K562 (cell line): ENCODE results near the gene ENDOG. TPM values are rescaled to one million over a fixed set of nuclear protein-coding genes. Genes with fewer than 3 reads are reported as not detected.
A peak's percentile ranks its signal among the peaks of the same experiment; 100 is the strongest.

Source experiments
- FOXJ2 ChIP-seq: fragments of 200-800 bp; sonication (Bioruptor generic); IDR thresholded peaks from 2 replicates; pipeline ENCODE4 v1.6.1; 2016; ENCODE audit warnings: missing genetic modification characterization, missing compliant biosample characterization
- HDGF ChIP-seq: fragments of 450-650 bp; IDR thresholded peaks from 2 replicates; pipeline ENCODE4 v1.6.1; 2016
- HEY1 ChIP-seq: fragments of 250-450 bp; sonication (Bioruptor Pico); IDR thresholded peaks from 2 replicates; pipeline ENCODE4 v1.5.0; 2020; ENCODE audit warnings: mild to moderate bottlenecking, moderate library complexity, borderline replicate concordance
- MXD1 ChIP-seq: fragments of 250-450 bp; sonication (Bioruptor Pico); IDR thresholded peaks from 2 replicates; pipeline ENCODE4 v1.8.0; 2021; ENCODE audit warnings: borderline replicate concordance, mild to moderate bottlenecking, moderate library complexity; ENCODE audit not compliant: poor library complexity, severe bottlenecking
- POLR2H ChIP-seq: IDR thresholded peaks from 2 replicates; pipeline ENCODE4 v1.6.1; 2016; ENCODE audit warnings: missing genetic modification characterization, low read depth, mild to moderate bottlenecking, control low read depth, missing compliant biosample characterization, moderate library complexity
- PRMT5 ChIP-seq: sonication (generic); formaldehyde crosslinking; IDR thresholded peaks from 2 replicates; pipeline ENCODE4 v1.5.0; 2020; ENCODE audit warnings: missing genetic modification reagents
- RFX5 ChIP-seq: IDR thresholded peaks from 2 replicates; pipeline ENCODE4 v1.6.1; 2011; ENCODE audit warnings: low read depth, mild to moderate bottlenecking, improper control_type of control experiment, low read length
- SMARCC2 ChIP-seq: fragments of 450-650 bp; IDR thresholded peaks from 2 replicates; pipeline ENCODE4 v1.6.1; 2017; ENCODE audit warnings: antibody characterized with exemption, moderate library complexity, mild to moderate bottlenecking, low read depth
- SREBF1 ChIP-seq: fragments of 150-350 bp; IDR thresholded peaks from 2 replicates; pipeline ENCODE4 v1.6.1; 2014; ENCODE audit warnings: antibody characterized with exemption, low read depth, low read length, borderline replicate concordance
- THRB ChIP-seq: fragments of 450-650 bp; formaldehyde crosslinking; conservative IDR thresholded peaks from 2 replicates; pipeline ENCODE4 v1.4.0; 2022; ENCODE audit warnings: mild to moderate bottlenecking, missing genetic modification characterization
- ZBED1 ChIP-seq: IDR thresholded peaks from 2 replicates; pipeline ENCODE4 v1.6.1; 2014
- ZBTB2 ChIP-seq: fragments of 450-650 bp; IDR thresholded peaks from 2 replicates; pipeline ENCODE4 v1.6.1; 2016; ENCODE audit warnings: antibody characterized with exemption
- ZBTB9 ChIP-seq: fragments of 450-650 bp; formaldehyde crosslinking; IDR thresholded peaks from 2 replicates; pipeline ENCODE4 v1.4.0; 2020; ENCODE audit warnings: mild to moderate bottlenecking, moderate library complexity
- ZNF280A ChIP-seq: fragments of 450-650 bp; IDR thresholded peaks from 2 replicates; pipeline ENCODE4 v1.6.1; 2018; ENCODE audit warnings: mild to moderate bottlenecking, low read depth; ENCODE audit not compliant: partially characterized antibody
- ZNF444 ChIP-seq: fragments of 250-450 bp; sonication (Bioruptor Pico); IDR thresholded peaks from 2 replicates; pipeline ENCODE4 v1.4.0; 2020; ENCODE audit warnings: mild to moderate bottlenecking, moderate library complexity
- ZNF592 ChIP-seq: fragments of 450-650 bp; IDR thresholded peaks from 2 replicates; pipeline ENCODE4 v1.6.1; 2017; ENCODE audit warnings: antibody characterized with exemption, mild to moderate bottlenecking
- ZNF764 ChIP-seq: fragments of 250-450 bp; sonication (Bioruptor Pico); IDR thresholded peaks from 2 replicates; pipeline ENCODE4 v1.4.0; 2020; ENCODE audit warnings: low read depth, mild to moderate bottlenecking, moderate library complexity
- polyA plus RNA-seq, 8 experiments: library from polyadenylated mRNA; depleted of rRNA in 4 of 8; stranded (reverse) in 5 of 8; unstranded in 3 of 8; fragments of >200 nt; fragmentation: Nextera tagmentation in 2 of 8; fragmentation: Illumina TruSeq in 1 of 8; extraction: Ambion mirVana in 2 of 8; extraction: Trizol in 1 of 8; gene quantifications; 2 replicates each; pipeline versions ENCODE4 v1.2.1 to v1.2.3, GENCODE V29; 2011 to 2014; ENCODE audit warnings: inconsistent platforms in 1 of 8, missing spikeins in 1 of 8
- total RNA-seq, 7 experiments: library from RNA; depleted of rRNA in 6 of 7; stranded (reverse); fragments of >200 nt in 6 of 7; fragmentation: Illumina TruSeq in 2 of 7; extraction: Trizol in 2 of 7; gene quantifications; 2 replicates each; pipeline versions ENCODE4 v1.2.1 to v1.2.3, GENCODE V29; 2011 to 2021; ENCODE audit warnings: low replicate concordance in 1 of 7

ENDOG gene
- total and polyA plus RNA-seq, 9 of the 15 experiments (the other 6 are each of a cell fraction or from before 2014, with no cell fraction given): 1.2 to 91.0 (median 25.5) TPM

GRCh38 chr9:128845186-128845931 is 27.1 kb downstream of the ENDOG start (continued):
- TF ChIP-seq ZBTB9 (CRISPR knock-in tag) (no peak), ZNF764 (CRISPR knock-in tag) (no peak), ZNF444 (CRISPR knock-in tag) (no peak), SREBF1 (no peak), ZNF280A (no peak), PRMT5 (no peak), THRB (CRISPR knock-in tag) (no peak), RFX5 (no peak), HEY1 (CRISPR knock-in tag) (no peak), HDGF (no peak), MXD1 (CRISPR knock-in tag) (no peak), POLR2H (no peak), ZBED1 (no peak), SMARCC2 (0 out of 2 replicates have a peak, but pooled peaks have one; percentile 60), ZNF592 (no peak), FOXJ2 (no peak), ZBTB2 (peak; percentile 31; the same call in 1 of the 2 replicates)
